Heart left ventricle (tissue), 13 donors: Measurements from ENCODE around the gene C1orf115.

Source experiments
- CTCF ChIP-seq, 12 donors: fragments of 200-600 bp; sonication (generic) in 4 of 12; IDR thresholded peaks; one replicate each; pipeline versions ENCODE4 v1.5.0 to v1.8.0; 2018 to 2022; ENCODE audit warnings: antibody characterized with exemption in 12 of 12, mild to moderate bottlenecking in 5 of 12
- POLR2A ChIP-seq, 2 donors: fragments of 450-650 bp; IDR thresholded peaks; one replicate each; pipeline ENCODE4 v1.6.1; 2017; ENCODE audit warnings: antibody characterized with exemption in 2 of 2, mild to moderate bottlenecking in 2 of 2, moderate library complexity in 2 of 2
- donor health status: ischemic (EF 13 %, LVEDD 7.1; RV severe dilation, severe dysfunction).
- donor health status: DM: no; HTN: yes; CAD: no.
- donor health status: DM: no; HTN: no; CAD: no.
- donor health status: ischemic (EF 25% LVEDD 6.9; RV normal size, moderate dysfunction).
- donor health status: ischemic (EF 25% LVEDD 5.7; RV mildly dilated, moderate dysfunction).
- donor health status: ischemic (EF 35%, LVEDD 5.7; RV mildly dilated, moderate dysfunction).
- donor health status: nonischemic (EF 11% LVEDD 7.7; RV severe dilation, severe dysfunction).
- donor health status: DM: yes; HTN: yes; CAD: no.
- donor health status: PGD.
- donor health status: ischemic (EF 29% LVEDD 5.4; RV normal size, mild dysfunction).
- donor health status: nonischemic (EF 23%, LVEDD 6.1; RV moderate dilation, normal function).

- TF ChIP-seq CTCF (IDR thresholded peaks at IDR 0.05) (no peak), POLR2A (IDR thresholded peaks at IDR 0.05) (no peak)
Measured at GRCh38 chr1:220655509-220655908, 34.7 kb upstream of the C1orf115 start.
